NT2/D1 (cell line): ENCODE results near the gene MPST.

Experiments
- YY1 ChIP-seq: IDR thresholded peaks from 2 replicates; pipeline ENCODE4 v1.6.1; 2011; ENCODE audit not compliant: insufficient read length, insufficient read depth
- ZNF274 ChIP-seq: IDR thresholded peaks from 2 replicates; pipeline ENCODE4 v1.6.1; 2011; ENCODE audit warnings: mild to moderate bottlenecking, low read depth, low read length

GRCh38 chr22:36998620-36999351 lies 20.8 kb upstream of the MPST start:
- TF ChIP-seq ZNF274 (no peak), YY1 (no peak)
